RWPE2 (cell line): ENCODE measurements around the gene HADHA.
A peak's percentile ranks its signal among the peaks of the same experiment; 100 is the strongest.

Experiments used
- ATAC-seq: fragments of 200-7000 bp; cut with Tn5 transposase; 3 replicates; pipeline ENCODE4 v1.9.1; 2021; ENCODE audit warnings: low read depth
- DNase-seq: peaks from one replicate; pipeline ENCODE4 v3.0.0-alpha.2; 2020; ENCODE audit warnings: low spot score
- H3K27ac ChIP-seq: fragments of 450-650 bp; 2 replicates; pipeline ENCODE4 v1.5.1; 2017; ENCODE audit warnings: mild to moderate bottlenecking; ENCODE audit not compliant: poor library complexity, severe bottlenecking
- H3K27me3 ChIP-seq: fragments of 250-450 bp; sonication (Bioruptor Pico); 2 replicates; pipeline ENCODE4 v1.5.1; 2021; ENCODE audit warnings: mild to moderate bottlenecking, moderate library complexity; ENCODE audit not compliant: insufficient read depth, poor library complexity, severe bottlenecking
- H3K36me3 ChIP-seq: fragments of 250-450 bp; sonication (Bioruptor Pico); 2 replicates; pipeline ENCODE4 v1.5.1; 2020; ENCODE audit warnings: low read depth, mild to moderate bottlenecking, moderate library complexity
- H3K4me1 ChIP-seq: fragments of 250-450 bp; sonication (Bioruptor Pico); 2 replicates; pipeline ENCODE4 v1.5.1; 2021; ENCODE audit warnings: mild to moderate bottlenecking, moderate library complexity; ENCODE audit not compliant: insufficient read depth, poor library complexity, severe bottlenecking
- H3K4me3 ChIP-seq: fragments of 250-450 bp; sonication (Bioruptor Pico); 2 replicates; pipeline ENCODE4 v1.5.1; 2021; ENCODE audit warnings: mild to moderate bottlenecking, moderate library complexity; ENCODE audit not compliant: severe bottlenecking
- H3K9me3 ChIP-seq: fragments of 250-450 bp; sonication (Bioruptor Pico); 2 replicates; pipeline ENCODE4 v1.5.1; 2021; ENCODE audit warnings: mild to moderate bottlenecking, moderate library complexity; ENCODE audit not compliant: severe bottlenecking
- TF ChIP-seq, protein P1 (sequence below): fragments of 450-650 bp; IDR thresholded peaks from one replicate; pipeline ENCODE4 v1.5.1; 2017; ENCODE audit warnings: mild to moderate bottlenecking, moderate library complexity; ENCODE audit not compliant: poor library complexity, severe bottlenecking

HADHA gene

DNA sequence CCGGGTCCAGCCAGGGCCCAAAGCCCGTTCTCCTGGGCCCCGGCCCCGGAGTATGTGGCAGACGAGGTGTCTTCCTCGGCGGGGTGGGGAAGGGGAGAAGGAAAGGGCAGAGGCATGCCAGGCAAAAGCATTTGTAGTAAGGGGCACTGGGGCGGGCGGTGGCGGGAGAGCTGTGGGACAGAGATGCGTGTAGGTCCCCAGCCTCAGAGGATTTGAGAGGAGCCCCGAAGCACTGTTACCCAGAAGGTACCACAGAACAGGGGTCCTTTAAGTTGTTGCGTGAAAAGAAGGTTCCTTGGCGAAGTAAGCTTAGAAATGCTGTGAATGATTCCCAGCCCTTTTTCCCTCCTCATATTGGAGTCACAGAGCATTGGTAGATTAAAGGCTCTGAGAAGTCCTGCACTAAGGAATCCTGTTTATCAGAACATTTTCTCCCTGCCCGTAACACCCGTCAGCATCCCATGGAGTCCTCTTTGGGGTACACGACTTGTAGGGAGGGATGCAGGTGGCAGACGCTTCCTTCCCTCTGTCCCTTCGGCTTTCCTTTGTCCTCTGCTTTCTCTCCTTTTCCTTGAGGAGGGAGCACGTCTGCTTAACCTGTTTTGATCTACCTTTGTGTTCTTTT, 59.0 kb downstream of the HADHA start:
- peak overlapping the region; percentile 40 for H3K4me3 ChIP-seq
- DNase-seq, result no peak
- H3K27me3 ChIP-seq, result no peaks in the 10 kb centered on the region
- TF ChIP-seq, protein P1, sequence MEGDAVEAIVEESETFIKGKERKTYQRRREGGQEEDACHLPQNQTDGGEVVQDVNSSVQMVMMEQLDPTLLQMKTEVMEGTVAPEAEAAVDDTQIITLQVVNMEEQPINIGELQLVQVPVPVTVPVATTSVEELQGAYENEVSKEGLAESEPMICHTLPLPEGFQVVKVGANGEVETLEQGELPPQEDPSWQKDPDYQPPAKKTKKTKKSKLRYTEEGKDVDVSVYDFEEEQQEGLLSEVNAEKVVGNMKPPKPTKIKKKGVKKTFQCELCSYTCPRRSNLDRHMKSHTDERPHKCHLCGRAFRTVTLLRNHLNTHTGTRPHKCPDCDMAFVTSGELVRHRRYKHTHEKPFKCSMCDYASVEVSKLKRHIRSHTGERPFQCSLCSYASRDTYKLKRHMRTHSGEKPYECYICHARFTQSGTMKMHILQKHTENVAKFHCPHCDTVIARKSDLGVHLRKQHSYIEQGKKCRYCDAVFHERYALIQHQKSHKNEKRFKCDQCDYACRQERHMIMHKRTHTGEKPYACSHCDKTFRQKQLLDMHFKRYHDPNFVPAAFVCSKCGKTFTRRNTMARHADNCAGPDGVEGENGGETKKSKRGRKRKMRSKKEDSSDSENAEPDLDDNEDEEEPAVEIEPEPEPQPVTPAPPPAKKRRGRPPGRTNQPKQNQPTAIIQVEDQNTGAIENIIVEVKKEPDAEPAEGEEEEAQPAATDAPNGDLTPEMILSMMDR, result no peak
- H3K4me1 ChIP-seq, result no peaks in the 10 kb centered on the region
- no peaks in the 10 kb centered on the region for H3K36me3 ChIP-seq
- H3K9me3 ChIP-seq, result no peaks in the 10 kb centered on the region
- H3K27ac ChIP-seq, result no peak overlapping the region
- no peak for ATAC-seq

DNA sequence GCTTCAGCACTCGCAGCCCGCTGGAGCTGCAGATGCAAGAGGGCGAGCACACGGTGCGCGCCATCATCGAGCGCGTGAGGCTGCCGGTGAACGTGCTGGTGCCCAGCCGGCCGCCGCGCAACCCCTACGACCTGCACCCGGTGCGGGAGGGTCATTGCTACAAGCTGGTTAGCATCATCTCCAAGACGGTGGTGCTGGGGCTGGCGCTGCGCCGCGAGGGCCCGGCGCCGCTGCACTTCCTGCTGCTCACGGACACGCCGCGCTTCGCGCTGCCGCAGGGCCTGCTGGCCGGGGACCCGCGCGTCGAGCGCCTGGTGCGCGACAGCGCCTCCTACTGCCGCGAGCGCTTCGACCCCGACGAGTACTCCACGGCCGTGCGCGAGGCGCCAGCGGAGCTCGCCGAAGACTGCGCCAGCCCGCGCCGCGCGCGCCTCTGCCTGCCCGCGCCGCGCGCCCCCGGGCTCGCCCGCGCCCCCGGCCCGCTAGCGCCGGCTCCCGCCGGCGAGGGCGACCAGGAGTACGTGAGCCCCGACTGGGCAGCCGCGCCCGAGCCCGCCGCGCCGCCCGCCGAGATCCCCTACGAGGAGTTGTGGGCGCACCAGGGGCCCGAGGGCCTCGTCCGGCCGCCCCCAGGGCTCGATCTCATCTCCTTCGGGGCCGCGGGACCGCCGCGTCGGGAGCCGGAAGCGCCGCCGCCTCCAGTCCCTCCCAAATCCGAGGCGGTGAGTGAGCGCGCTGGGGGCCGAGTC, 59.7 kb downstream of the HADHA start:
- Histone ChIP-seq H3K4me3 (peak overlapping the region; percentile 40), H3K9me3 (no peaks in the 10 kb centered on the region), H3K4me1 (no peaks in the 10 kb centered on the region), H3K36me3 (no peaks in the 10 kb centered on the region), H3K27me3 (no peaks in the 10 kb centered on the region), H3K27ac (no peak overlapping the region)
- ATAC-seq, result peak; percentile 64
- no peak for DNase-seq
- TF ChIP-seq, protein P1, result peak; percentile 82

DNA sequence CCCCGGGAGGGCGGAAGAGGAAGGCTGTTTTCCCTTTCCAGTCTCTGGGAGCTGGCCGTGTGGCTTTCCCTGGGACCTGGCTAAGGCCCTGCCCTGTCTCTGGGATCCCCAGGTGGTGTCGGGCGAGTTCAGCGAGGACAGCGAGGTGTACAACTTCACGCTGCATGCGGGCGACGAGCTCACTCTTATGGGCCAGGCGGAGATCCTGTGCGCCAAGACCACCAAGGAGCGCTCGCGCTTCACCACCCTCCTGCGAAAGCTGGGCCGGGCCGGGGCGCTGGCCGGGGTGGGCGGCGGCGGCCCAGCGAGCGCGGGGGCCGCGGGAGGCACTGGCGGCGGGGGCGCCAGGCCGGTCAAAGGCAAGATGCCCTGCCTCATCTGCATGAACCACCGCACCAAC, 60.3 kb downstream of the HADHA start:
- no peaks in the 10 kb centered on the region for H3K4me1 ChIP-seq
- TF ChIP-seq, protein P1, result no peak
- no peaks in the 10 kb centered on the region for H3K27me3 ChIP-seq
- no peak overlapping the region for H3K27ac ChIP-seq
- ATAC-seq, result no peak
- H3K36me3 ChIP-seq, result no peaks in the 10 kb centered on the region
- H3K4me3 ChIP-seq, result no peak overlapping the region
- no peak for DNase-seq
- no peaks in the 10 kb centered on the region for H3K9me3 ChIP-seq

DNA sequence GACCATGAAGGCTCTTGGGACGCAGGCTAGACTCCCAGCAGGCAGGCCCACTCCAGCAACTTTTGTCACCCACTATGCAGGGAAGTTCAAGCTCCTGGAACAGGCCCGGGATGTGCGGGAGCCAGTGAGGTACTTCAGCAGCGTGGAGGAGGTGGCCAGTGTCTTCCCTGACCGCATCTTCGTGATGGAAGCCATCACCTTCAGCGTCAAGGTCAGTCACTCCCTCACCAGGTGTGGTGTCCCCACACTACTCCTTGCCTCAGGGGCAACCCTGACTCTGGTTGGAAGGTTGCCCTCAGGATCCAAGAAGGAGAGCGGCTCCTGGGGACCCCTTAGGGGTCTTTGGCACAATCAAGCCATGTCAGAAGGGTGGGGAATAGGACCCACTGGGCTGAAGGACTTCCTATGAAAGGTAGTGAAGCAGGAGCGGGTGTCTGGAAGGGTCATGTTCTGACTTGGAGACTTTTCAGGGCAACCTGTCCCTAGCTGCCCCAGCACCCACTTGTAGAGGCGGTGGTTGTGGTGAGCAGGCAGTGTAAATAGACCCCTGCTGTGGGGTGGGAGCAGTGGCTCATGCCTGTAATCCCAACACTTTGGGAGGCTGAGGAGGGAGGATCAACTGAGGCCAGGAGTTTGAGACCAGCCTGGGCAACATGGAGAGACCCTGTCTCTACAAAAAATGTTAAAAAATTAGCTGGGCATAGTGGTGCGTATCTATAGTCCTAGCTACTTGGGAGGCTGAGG, 61.4 kb downstream of the HADHA start:
- no peak overlapping the region for H3K27ac ChIP-seq
- no peak for DNase-seq
- H3K4me3 ChIP-seq, result no peak overlapping the region
- ATAC-seq, result no peak
- no peaks in the 10 kb centered on the region for H3K9me3 ChIP-seq
- H3K36me3 ChIP-seq, result no peaks in the 10 kb centered on the region
- no peaks in the 10 kb centered on the region for H3K27me3 ChIP-seq
- TF ChIP-seq, protein P1, result no peak
- H3K4me1 ChIP-seq, result no peaks in the 10 kb centered on the region

DNA sequence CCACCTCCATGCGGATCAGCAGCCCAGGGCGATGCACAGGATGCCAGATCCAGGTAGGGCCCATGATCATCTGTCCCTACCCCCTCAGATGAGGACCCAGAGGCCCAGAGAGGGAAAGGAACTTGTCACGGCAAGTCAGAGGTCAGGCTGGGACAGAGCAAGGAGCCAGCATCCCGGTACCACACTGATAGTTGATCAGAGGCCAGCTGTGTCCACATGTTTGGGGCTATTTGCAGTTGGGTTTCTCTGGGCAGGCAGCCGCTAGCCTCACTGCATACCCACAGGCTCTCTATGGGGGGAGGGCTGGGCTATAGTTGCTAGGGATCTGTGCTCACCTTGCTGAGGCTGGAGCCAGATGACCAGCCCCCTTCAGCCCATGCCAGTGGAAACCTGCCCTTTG, 62.0 kb downstream of the HADHA start:
- DNase-seq (no peak), ATAC-seq (no peak)
- no peak overlapping the region for H3K27ac ChIP-seq
- H3K4me3 ChIP-seq, result no peak overlapping the region
- no peaks in the 10 kb centered on the region for H3K27me3 ChIP-seq
- TF ChIP-seq, protein P1, result no peak
- no peaks in the 10 kb centered on the region for H3K9me3 ChIP-seq
- H3K36me3 ChIP-seq, result no peaks in the 10 kb centered on the region
- H3K4me1 ChIP-seq, result no peaks in the 10 kb centered on the region
